Caco-2 (cell line): ENCODE data around the gene TADA2B. TPM values are rescaled to one million over a fixed set of nuclear protein-coding genes. Genes with fewer than 3 reads are reported as not detected.

ENCODE experiments used
- BruUV-seq: library from RNA; stranded (reverse); fragments of 400-500 nt; replicated peaks from 2 replicates; lab custom pipeline; 2021; lab: Mats Ljungman, UMichigan
- CTCF ChIA-PET: fragments of 300-600 bp; sonication (Branson Sonifier 250); formaldehyde crosslinking; loops from one replicate; lab custom pipeline; 2022; ENCODE audit warnings: antibody characterized with exemption; lab: Charles Lee
- POLR2A ChIA-PET: fragments of 300-600 bp; sonication (Branson Sonifier 250); formaldehyde crosslinking; loops from one replicate; lab custom pipeline; 2022; ENCODE audit warnings: antibody characterized with exemption; lab: Charles Lee
- DNase-seq, 2 experiments: peaks; one replicate each; pipeline versions ENCODE4 v3.0.0 to v3.0.0-alpha.2; 2020 to 2022
- H3K27me3 ChIP-seq: replicated peaks from 2 replicates; pipeline ENCODE4 v1.6.0; 2011; ENCODE audit warnings: low read length; ENCODE audit not compliant: control insufficient read depth, insufficient read depth
- H3K36me3 ChIP-seq: 2 replicates; pipeline ENCODE4 v1.5.1; 2011; ENCODE audit warnings: low read length; ENCODE audit not compliant: control insufficient read depth, insufficient read depth
- H3K4me1 ChIP-seq: fragments of 250-450 bp; sonication (Bioruptor Pico); 2 replicates; pipeline ENCODE4 v1.5.1; 2020; ENCODE audit warnings: mild to moderate bottlenecking
- H3K4me3 ChIP-seq: 2 replicates; pipeline ENCODE4 v1.5.1; 2011; ENCODE audit warnings: low read depth, mild to moderate bottlenecking, control low read depth, low read length
- H3K9me3 ChIP-seq: fragments of 250-450 bp; sonication (Bioruptor Pico); 2 replicates; pipeline ENCODE4 v1.5.1; 2020; ENCODE audit warnings: mild to moderate bottlenecking, moderate library complexity
- H3K27ac Mint-ChIP-seq: one replicate; pipeline ENCODE4 v1.8.0; 2022; ENCODE audit warnings: mixed read lengths; ENCODE audit not compliant: unreplicated experiment
- H3K27me3 Mint-ChIP-seq: one replicate; pipeline ENCODE4 v1.8.0; 2022; ENCODE audit warnings: mixed read lengths; ENCODE audit not compliant: insufficient read depth, unreplicated experiment
- H3K36me3 Mint-ChIP-seq: one replicate; pipeline ENCODE4 v1.8.0; 2022; ENCODE audit warnings: mild to moderate bottlenecking, mixed read lengths; ENCODE audit not compliant: insufficient read depth, unreplicated experiment
- H3K4me1 Mint-ChIP-seq: one replicate; pipeline ENCODE4 v1.8.0; 2022; ENCODE audit warnings: low read depth, mixed read lengths; ENCODE audit not compliant: unreplicated experiment
- H3K4me3 Mint-ChIP-seq: one replicate; pipeline ENCODE4 v1.8.0; 2022; ENCODE audit warnings: mild to moderate bottlenecking, moderate library complexity, mixed read lengths; ENCODE audit not compliant: unreplicated experiment
- H3K9me3 Mint-ChIP-seq: one replicate; pipeline ENCODE4 v1.8.0; 2022; ENCODE audit warnings: mixed read lengths; ENCODE audit not compliant: unreplicated experiment
- intact Hi-C: fragments of 100-400 bp; cut with micrococcal nuclease; formaldehyde crosslinking; loops from one replicate; pipeline ENCODE4 v1.10.0; 2022; ENCODE audit not compliant: unreplicated experiment
- total RNA-seq: library from RNA; stranded (reverse); gene quantifications from 2 replicates; pipeline ENCODE4 v1.2.3, GENCODE V29; 2022
- TF ChIP-seq, protein P1 (sequence below), 2 experiments: fragments of 200-600 bp in 1 of 2; IDR thresholded peaks; 1 replicate in 1 of 2; 2 replicates in 1 of 2; pipeline versions ENCODE4 v1.5.1 to v1.8.0; 2011 to 2022; ENCODE audit warnings: antibody characterized with exemption in 1 of 2, control low read depth in 1 of 2, inconsistent platforms in 1 of 2, low read depth in 1 of 2, low read length in 1 of 2, mild to moderate bottlenecking in 1 of 2, moderate library complexity in 1 of 2; ENCODE audit not compliant: insufficient read depth in 1 of 2, severe bottlenecking in 1 of 2, unreplicated experiment in 1 of 2

The TADA2B gene
- total RNA-seq, 1 experiment from 2014 or later = 21.8 TPM

GRCh38 chr4:7021930-7022664 is 21.1 kb upstream of the TADA2B start:
- no TSS peak for BruUV-seq
- TF ChIP-seq, protein P1, sequence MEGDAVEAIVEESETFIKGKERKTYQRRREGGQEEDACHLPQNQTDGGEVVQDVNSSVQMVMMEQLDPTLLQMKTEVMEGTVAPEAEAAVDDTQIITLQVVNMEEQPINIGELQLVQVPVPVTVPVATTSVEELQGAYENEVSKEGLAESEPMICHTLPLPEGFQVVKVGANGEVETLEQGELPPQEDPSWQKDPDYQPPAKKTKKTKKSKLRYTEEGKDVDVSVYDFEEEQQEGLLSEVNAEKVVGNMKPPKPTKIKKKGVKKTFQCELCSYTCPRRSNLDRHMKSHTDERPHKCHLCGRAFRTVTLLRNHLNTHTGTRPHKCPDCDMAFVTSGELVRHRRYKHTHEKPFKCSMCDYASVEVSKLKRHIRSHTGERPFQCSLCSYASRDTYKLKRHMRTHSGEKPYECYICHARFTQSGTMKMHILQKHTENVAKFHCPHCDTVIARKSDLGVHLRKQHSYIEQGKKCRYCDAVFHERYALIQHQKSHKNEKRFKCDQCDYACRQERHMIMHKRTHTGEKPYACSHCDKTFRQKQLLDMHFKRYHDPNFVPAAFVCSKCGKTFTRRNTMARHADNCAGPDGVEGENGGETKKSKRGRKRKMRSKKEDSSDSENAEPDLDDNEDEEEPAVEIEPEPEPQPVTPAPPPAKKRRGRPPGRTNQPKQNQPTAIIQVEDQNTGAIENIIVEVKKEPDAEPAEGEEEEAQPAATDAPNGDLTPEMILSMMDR (IDR thresholded peaks at IDR 0.05; ENCODE audit: insufficient read depth in 1 of 2, low read depth in 1 of 2, low read length in 1 of 2, severe bottlenecking in 1 of 2, unreplicated experiment in 1 of 2) = no peak
- no peak overlapping the region for H3K4me3 ChIP-seq
- Mint-ChIP-seq H3K9me3 (no peaks in the 10 kb centered on the region), H3K4me3 (peak overlapping the region; percentile 9), H3K27ac (peak overlapping the region; percentile 77), H3K36me3 (peaks cover 81% of the 10 kb centered on the region), H3K4me1 (peaks cover 22% of the 10 kb centered on the region), H3K27me3 (no peaks in the 10 kb centered on the region)
- POLR2A ChIA-PET = no interaction called here
- CTCF ChIA-PET = no interaction called here
- peak; percentile 49 to 82 for DNase-seq
- peaks cover 2% of the 10 kb centered on the region; the same call in 1 of the 2 replicates for H3K36me3 ChIP-seq
- no peaks in the 10 kb centered on the region for H3K9me3 ChIP-seq
- peaks cover 23% of the 10 kb centered on the region for H3K4me1 ChIP-seq
- H3K27me3 ChIP-seq = no peaks in the 10 kb centered on the region
- intact Hi-C loops = no loop called here

GRCh38 chr4:7023486-7023885 is 19.7 kb upstream of the TADA2B start:
- H3K4me1 ChIP-seq = peaks cover 23% of the 10 kb centered on the region
- H3K4me3 Mint-ChIP-seq = no peak overlapping the region
- H3K27me3 ChIP-seq = no peaks in the 10 kb centered on the region
- no peaks in the 10 kb centered on the region for H3K27me3 Mint-ChIP-seq
- no peaks in the 10 kb centered on the region for H3K9me3 Mint-ChIP-seq
- no peaks in the 10 kb centered on the region for H3K9me3 ChIP-seq
- peaks cover 22% of the 10 kb centered on the region for H3K4me1 Mint-ChIP-seq
- no peak for DNase-seq
- TF ChIP-seq, protein P1 (IDR thresholded peaks at IDR 0.05; ENCODE audit: insufficient read depth in 1 of 2, low read depth in 1 of 2, low read length in 1 of 2, severe bottlenecking in 1 of 2, unreplicated experiment in 1 of 2) = no peak
- H3K36me3 Mint-ChIP-seq = peaks cover 78% of the 10 kb centered on the region
- no peak overlapping the region for H3K27ac Mint-ChIP-seq
- H3K36me3 ChIP-seq = no peaks in the 10 kb centered on the region; the same call in none of the 2 replicates
- H3K4me3 ChIP-seq = no peak overlapping the region
- intact Hi-C loops = no loop called here
- ChIA-PET CTCF (interaction anchor here (0.6 kb wide), 1 partner anchor 19 kb away, joined by 3 read pairs; a partner anchor contains a TSS), POLR2A (interaction anchor here (0.5 kb wide), 1 partner anchor 351 kb away, joined by 6 read pairs; no protein-coding TSS in a partner anchor)
- BruUV-seq = no TSS peak

- DNase-seq = no peak
- peaks cover 22% of the 10 kb centered on the region for H3K4me1 Mint-ChIP-seq
- H3K4me1 ChIP-seq = peaks cover 23% of the 10 kb centered on the region
- H3K9me3 ChIP-seq = no peaks in the 10 kb centered on the region
- no peak overlapping the region for H3K4me3 Mint-ChIP-seq
- no peaks in the 10 kb centered on the region for H3K27me3 Mint-ChIP-seq
- POLR2A ChIA-PET = interaction anchor here (0.5 kb wide), 1 partner anchor 351 kb away, joined by 6 read pairs; no protein-coding TSS in a partner anchor
- TF ChIP-seq, protein P1 (IDR thresholded peaks at IDR 0.05; ENCODE audit: insufficient read depth in 1 of 2, low read depth in 1 of 2, low read length in 1 of 2, severe bottlenecking in 1 of 2, unreplicated experiment in 1 of 2) = no peak
- H3K9me3 Mint-ChIP-seq = no peaks in the 10 kb centered on the region
- intact Hi-C loops = no loop called here
- H3K4me3 ChIP-seq = no peak overlapping the region
- H3K36me3 Mint-ChIP-seq = peaks cover 75% of the 10 kb centered on the region
- no peaks in the 10 kb centered on the region for H3K27me3 ChIP-seq
- CTCF ChIA-PET = interaction anchor here (0.6 kb wide), 1 partner anchor 19 kb away, joined by 3 read pairs; a partner anchor contains a TSS
- no TSS peak for BruUV-seq
- no peak overlapping the region for H3K27ac Mint-ChIP-seq
- H3K36me3 ChIP-seq = no peaks in the 10 kb centered on the region; the same call in none of the 2 replicates
Observed at GRCh38 chr4:7023901-7024300, 19.3 kb upstream of the TADA2B start.
